Muscle layer of colon (tissue), 2 donors: Measurements from ENCODE around the gene DPY19L3.
"Not testable (repeated sequence)": the region's sequence is repeated elsewhere in the genome, so short reads cannot be mapped to it uniquely, and the experiment has no call there.

Experiments
- H3K27ac ChIP-seq: one replicate; pipeline ENCODE4 v1.7.0; 2013; ENCODE audit warnings: low read depth, mild to moderate bottlenecking, low read length, moderate library complexity
- H3K27me3 ChIP-seq, 2 donors: one replicate each; pipeline ENCODE4 v1.7.0; 2013; ENCODE audit warnings: low read length in 2 of 2, mild to moderate bottlenecking in 2 of 2; ENCODE audit not compliant: insufficient read depth in 2 of 2, control insufficient read depth in 1 of 2
- H3K36me3 ChIP-seq: one replicate; pipeline ENCODE4 v1.7.0; 2013; ENCODE audit warnings: mild to moderate bottlenecking, low read length; ENCODE audit not compliant: insufficient read depth
- H3K4me1 ChIP-seq: one replicate; pipeline ENCODE4 v1.7.0; 2013; ENCODE audit warnings: mild to moderate bottlenecking, low read length; ENCODE audit not compliant: insufficient read depth
- H3K4me3 ChIP-seq, 2 donors: one replicate each; pipeline ENCODE4 v1.7.0; 2013; ENCODE audit warnings: low read length in 2 of 2, low read depth in 1 of 2, mild to moderate bottlenecking in 1 of 2, moderate library complexity in 1 of 2
- H3K9ac ChIP-seq: one replicate; pipeline ENCODE4 v1.7.0; 2013; ENCODE audit warnings: low read length
- H3K9me3 ChIP-seq: one replicate; pipeline ENCODE4 v1.7.0; 2013; ENCODE audit warnings: mild to moderate bottlenecking, low read length
- donor health status: abdominal sarcoma.
- donor health status: Adenocarcinoma of cecum.

The DPY19L3 gene

GRCh38 chr19:32421589-32422361, 16.2 kb downstream of the DPY19L3 start:
- Histone ChIP-seq H3K9me3 (no peaks in the 10 kb centered on the region), H3K4me1 (no peaks in the 10 kb centered on the region), H3K9ac (no peak overlapping the region), H3K27ac (no peak overlapping the region), H3K36me3 (no peaks in the 10 kb centered on the region), H3K4me3 (no peak overlapping the region), H3K27me3 (no peaks in the 10 kb centered on the region)

GRCh38 chr19:32422435-32422834, 16.9 kb downstream of the DPY19L3 start:
- Histone ChIP-seq H3K4me3 (no peak overlapping the region), H3K9ac (no peak overlapping the region), H3K9me3 (no peaks in the 10 kb centered on the region), H3K27ac (no peak overlapping the region), H3K36me3 (no peaks in the 10 kb centered on the region), H3K4me1 (no peaks in the 10 kb centered on the region), H3K27me3 (no peaks in the 10 kb centered on the region)

GRCh38 chr19:32423944-32424343, 18.4 kb downstream of the DPY19L3 start:
- H3K4me3 ChIP-seq, H3K9me3 ChIP-seq, H3K9ac ChIP-seq, H3K4me1 ChIP-seq, H3K27me3 ChIP-seq, H3K36me3 ChIP-seq, H3K27ac ChIP-seq: not testable (repeated sequence)

- H3K9me3 ChIP-seq = no peaks in the 10 kb centered on the region
- no peak overlapping the region for H3K27ac ChIP-seq
- H3K36me3 ChIP-seq = no peaks in the 10 kb centered on the region
- H3K27me3 ChIP-seq = no peaks in the 10 kb centered on the region
- H3K4me3 ChIP-seq = no peak overlapping the region
- no peak overlapping the region for H3K9ac ChIP-seq
- H3K4me1 ChIP-seq = no peaks in the 10 kb centered on the region
Observed at GRCh38 chr19:32427536-32427935, 22.0 kb downstream of the DPY19L3 start.

GRCh38 chr19:32436692-32437091, 31.1 kb downstream of the DPY19L3 start:
- Histone ChIP-seq H3K36me3 (no peaks in the 10 kb centered on the region), H3K4me3 (no peak overlapping the region), H3K27me3 (no peaks in the 10 kb centered on the region), H3K4me1 (no peaks in the 10 kb centered on the region), H3K27ac (no peak overlapping the region), H3K9ac (no peak overlapping the region), H3K9me3 (no peaks in the 10 kb centered on the region)

GRCh38 chr19:32437096-32437495, 31.5 kb downstream of the DPY19L3 start:
- Histone ChIP-seq H3K36me3 (no peaks in the 10 kb centered on the region), H3K27me3 (no peaks in the 10 kb centered on the region), H3K9ac (no peak overlapping the region), H3K9me3 (no peaks in the 10 kb centered on the region), H3K4me3 (no peak overlapping the region), H3K27ac (no peak overlapping the region), H3K4me1 (no peaks in the 10 kb centered on the region)

GRCh38 chr19:32438751-32439150, 33.2 kb downstream of the DPY19L3 start:
- Histone ChIP-seq H3K9me3 (no peaks in the 10 kb centered on the region), H3K36me3 (peaks cover 9% of the 10 kb centered on the region), H3K27me3 (no peaks in the 10 kb centered on the region), H3K9ac (no peak overlapping the region), H3K4me3 (no peak overlapping the region), H3K4me1 (no peaks in the 10 kb centered on the region), H3K27ac (no peak overlapping the region)

GRCh38 chr19:32442650-32443049, 37.1 kb downstream of the DPY19L3 start:
- no peaks in the 10 kb centered on the region for H3K9me3 ChIP-seq
- H3K27ac ChIP-seq = no peak overlapping the region
- no peaks in the 10 kb centered on the region for H3K27me3 ChIP-seq
- no peak overlapping the region for H3K9ac ChIP-seq
- H3K36me3 ChIP-seq = peaks cover 9% of the 10 kb centered on the region
- no peaks in the 10 kb centered on the region for H3K4me1 ChIP-seq
- no peak overlapping the region for H3K4me3 ChIP-seq

GRCh38 chr19:32447534-32447933, 42.0 kb downstream of the DPY19L3 start:
- not testable (repeated sequence) for H3K27ac ChIP-seq, H3K4me3 ChIP-seq, H3K27me3 ChIP-seq, H3K4me1 ChIP-seq, H3K36me3 ChIP-seq, H3K9me3 ChIP-seq, H3K9ac ChIP-seq

- peaks cover 3% of the 10 kb centered on the region for H3K36me3 ChIP-seq
- H3K27ac ChIP-seq = no peak overlapping the region
- no peaks in the 10 kb centered on the region for H3K4me1 ChIP-seq
- no peaks in the 10 kb centered on the region for H3K9me3 ChIP-seq
- no peaks in the 10 kb centered on the region for H3K27me3 ChIP-seq
- no peak overlapping the region for H3K4me3 ChIP-seq
- H3K9ac ChIP-seq = no peak overlapping the region
Observed at GRCh38 chr19:32448026-32448425, 42.5 kb downstream of the DPY19L3 start.

- peaks cover 5% of the 10 kb centered on the region for H3K36me3 ChIP-seq
- no peaks in the 10 kb centered on the region for H3K4me1 ChIP-seq
- no peak overlapping the region for H3K27ac ChIP-seq
- H3K9ac ChIP-seq = no peak overlapping the region
- H3K27me3 ChIP-seq = no peaks in the 10 kb centered on the region
- H3K4me3 ChIP-seq = no peak overlapping the region
- no peaks in the 10 kb centered on the region for H3K9me3 ChIP-seq
Observed at GRCh38 chr19:32450217-32450616, 44.6 kb downstream of the DPY19L3 start.

GRCh38 chr19:32453736-32454135, 48.2 kb downstream of the DPY19L3 start:
- Histone ChIP-seq H3K4me3 (no peak overlapping the region), H3K36me3 (peaks cover 5% of the 10 kb centered on the region), H3K27me3 (no peaks in the 10 kb centered on the region), H3K9me3 (no peaks in the 10 kb centered on the region), H3K27ac (no peak overlapping the region), H3K9ac (no peak overlapping the region), H3K4me1 (no peaks in the 10 kb centered on the region)
